Hypothalamus (tissue), 51 donors: ENCODE results near the gene DUS2.
"Not testable (repeated sequence)": the region's sequence is repeated elsewhere in the genome, so short reads cannot be mapped to it uniquely, and the experiment has no call there.

Source experiments
- DNase-seq, 51 donors: peaks; one replicate each; lab custom pipeline; 2025; lab: John Stamatoyannopoulos, UW

Gene DUS2

GRCh38 chr16:68088130-68088972 lies 65.3 kb downstream of the DUS2 start:
- DNase-seq = no peak

- DNase-seq = no peak
Measured at GRCh38 chr16:68089067-68089466, 66.0 kb downstream of the DUS2 start.

GRCh38 chr16:68090130-68090529 lies 67.0 kb downstream of the DUS2 start:
- DNase-seq = no peak

- no peak for DNase-seq
Measured at GRCh38 chr16:68090533-68090932, 67.4 kb downstream of the DUS2 start.

GRCh38 chr16:68091380-68092261 lies 68.5 kb downstream of the DUS2 start:
- no peak for DNase-seq

- not testable (repeated sequence) for DNase-seq
Measured at GRCh38 chr16:68092275-68092674, 69.2 kb downstream of the DUS2 start.

GRCh38 chr16:68093816-68094613 lies 70.9 kb downstream of the DUS2 start:
- DNase-seq = peak in 1 of 51 donors; percentile 27

GRCh38 chr16:68094614-68094934 lies 71.5 kb downstream of the DUS2 start:
- DNase-seq = no peak

GRCh38 chr16:68096491-68096890 lies 73.4 kb downstream of the DUS2 start:
- DNase-seq = no peak

- DNase-seq = no peak
Measured at GRCh38 chr16:68097088-68097487, 74.0 kb downstream of the DUS2 start.

- no peak for DNase-seq
Measured at GRCh38 chr16:68097895-68098294, 74.8 kb downstream of the DUS2 start.

GRCh38 chr16:68100488-68100887 lies 77.4 kb downstream of the DUS2 start:
- no peak for DNase-seq

- DNase-seq = no peak
Measured at GRCh38 chr16:68105611-68106010, 82.5 kb downstream of the DUS2 start.

- DNase-seq = not testable (repeated sequence)
Measured at GRCh38 chr16:68107230-68107928, 84.3 kb downstream of the DUS2 start.

GRCh38 chr16:68109156-68109555 lies 86.1 kb downstream of the DUS2 start:
- DNase-seq = not testable (repeated sequence)

- DNase-seq = not testable (repeated sequence)
Measured at GRCh38 chr16:68110611-68111010, 87.5 kb downstream of the DUS2 start.

GRCh38 chr16:68111379-68111778 lies 88.3 kb downstream of the DUS2 start:
- DNase-seq = no peak

GRCh38 chr16:68113059-68113761 lies 90.1 kb downstream of the DUS2 start:
- DNase-seq = no peak

GRCh38 chr16:68113765-68114240 lies 90.7 kb downstream of the DUS2 start:
- DNase-seq = no peak

GRCh38 chr16:68114939-68115338 lies 91.9 kb downstream of the DUS2 start:
- not testable (repeated sequence) for DNase-seq
